Heart left ventricle (tissue), 13 donors: ENCODE results near the gene GDF2.

Experiments used
- POLR2A ChIP-seq, 2 donors: fragments of 450-650 bp; IDR thresholded peaks; one replicate each; pipeline ENCODE4 v1.6.1; 2017; ENCODE audit warnings: antibody characterized with exemption in 2 of 2, mild to moderate bottlenecking in 2 of 2, moderate library complexity in 2 of 2
- TF ChIP-seq, protein P1 (sequence below), 12 donors: fragments of 200-600 bp; sonication (generic) in 4 of 12; IDR thresholded peaks; one replicate each; pipeline versions ENCODE4 v1.5.0 to v1.8.0; 2018 to 2022; ENCODE audit warnings: antibody characterized with exemption in 12 of 12, mild to moderate bottlenecking in 5 of 12
- donor health status: ischemic (EF 13 %, LVEDD 7.1; RV severe dilation, severe dysfunction).
- donor health status: DM: no; HTN: yes; CAD: no.
- donor health status: DM: no; HTN: no; CAD: no.
- donor health status: ischemic (EF 25% LVEDD 6.9; RV normal size, moderate dysfunction).
- donor health status: ischemic (EF 25% LVEDD 5.7; RV mildly dilated, moderate dysfunction).
- donor health status: ischemic (EF 35%, LVEDD 5.7; RV mildly dilated, moderate dysfunction).
- donor health status: nonischemic (EF 11% LVEDD 7.7; RV severe dilation, severe dysfunction).
- donor health status: DM: yes; HTN: yes; CAD: no.
- donor health status: PGD.
- donor health status: ischemic (EF 29% LVEDD 5.4; RV normal size, mild dysfunction).
- donor health status: nonischemic (EF 23%, LVEDD 6.1; RV moderate dilation, normal function).

GRCh38 chr10:47369251-47369894 lies 47.1 kb downstream of the GDF2 start:
- no peak for TF ChIP-seq POLR2A (IDR thresholded peaks at IDR 0.05)
- TF ChIP-seq, protein P1, sequence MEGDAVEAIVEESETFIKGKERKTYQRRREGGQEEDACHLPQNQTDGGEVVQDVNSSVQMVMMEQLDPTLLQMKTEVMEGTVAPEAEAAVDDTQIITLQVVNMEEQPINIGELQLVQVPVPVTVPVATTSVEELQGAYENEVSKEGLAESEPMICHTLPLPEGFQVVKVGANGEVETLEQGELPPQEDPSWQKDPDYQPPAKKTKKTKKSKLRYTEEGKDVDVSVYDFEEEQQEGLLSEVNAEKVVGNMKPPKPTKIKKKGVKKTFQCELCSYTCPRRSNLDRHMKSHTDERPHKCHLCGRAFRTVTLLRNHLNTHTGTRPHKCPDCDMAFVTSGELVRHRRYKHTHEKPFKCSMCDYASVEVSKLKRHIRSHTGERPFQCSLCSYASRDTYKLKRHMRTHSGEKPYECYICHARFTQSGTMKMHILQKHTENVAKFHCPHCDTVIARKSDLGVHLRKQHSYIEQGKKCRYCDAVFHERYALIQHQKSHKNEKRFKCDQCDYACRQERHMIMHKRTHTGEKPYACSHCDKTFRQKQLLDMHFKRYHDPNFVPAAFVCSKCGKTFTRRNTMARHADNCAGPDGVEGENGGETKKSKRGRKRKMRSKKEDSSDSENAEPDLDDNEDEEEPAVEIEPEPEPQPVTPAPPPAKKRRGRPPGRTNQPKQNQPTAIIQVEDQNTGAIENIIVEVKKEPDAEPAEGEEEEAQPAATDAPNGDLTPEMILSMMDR (IDR thresholded peaks at IDR 0.05) = no peak
